ENCODE data around the gene PFKFB3.

DNA sequence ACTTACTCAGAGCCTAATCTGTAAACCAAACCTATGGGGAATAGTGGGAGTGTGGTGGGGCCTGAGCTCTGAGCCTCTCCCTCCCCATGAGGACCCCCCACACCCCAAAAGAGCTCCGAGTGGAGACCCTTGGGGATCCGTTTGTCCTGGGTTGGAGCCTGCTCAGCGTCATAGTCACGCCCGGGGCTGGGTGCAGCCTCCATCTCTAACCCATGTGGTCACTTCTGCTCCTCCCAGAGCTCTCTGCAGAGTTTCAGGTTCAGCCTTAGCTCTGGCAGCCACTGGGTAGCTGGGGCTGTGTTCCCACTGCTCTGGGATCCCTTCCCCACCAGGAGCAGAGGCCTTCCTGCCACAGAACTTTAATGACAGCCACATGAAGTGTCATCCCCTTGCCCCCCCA lies 25.9 kb downstream of the PFKFB3 start:
- TF ChIP-seq POLR2AphosphoS5 (IDR thresholded peaks at IDR 0.05) (no peak), POLR2A (IDR thresholded peaks at IDR 0.05) (no peak)
- TF ChIP-seq, protein P1, sequence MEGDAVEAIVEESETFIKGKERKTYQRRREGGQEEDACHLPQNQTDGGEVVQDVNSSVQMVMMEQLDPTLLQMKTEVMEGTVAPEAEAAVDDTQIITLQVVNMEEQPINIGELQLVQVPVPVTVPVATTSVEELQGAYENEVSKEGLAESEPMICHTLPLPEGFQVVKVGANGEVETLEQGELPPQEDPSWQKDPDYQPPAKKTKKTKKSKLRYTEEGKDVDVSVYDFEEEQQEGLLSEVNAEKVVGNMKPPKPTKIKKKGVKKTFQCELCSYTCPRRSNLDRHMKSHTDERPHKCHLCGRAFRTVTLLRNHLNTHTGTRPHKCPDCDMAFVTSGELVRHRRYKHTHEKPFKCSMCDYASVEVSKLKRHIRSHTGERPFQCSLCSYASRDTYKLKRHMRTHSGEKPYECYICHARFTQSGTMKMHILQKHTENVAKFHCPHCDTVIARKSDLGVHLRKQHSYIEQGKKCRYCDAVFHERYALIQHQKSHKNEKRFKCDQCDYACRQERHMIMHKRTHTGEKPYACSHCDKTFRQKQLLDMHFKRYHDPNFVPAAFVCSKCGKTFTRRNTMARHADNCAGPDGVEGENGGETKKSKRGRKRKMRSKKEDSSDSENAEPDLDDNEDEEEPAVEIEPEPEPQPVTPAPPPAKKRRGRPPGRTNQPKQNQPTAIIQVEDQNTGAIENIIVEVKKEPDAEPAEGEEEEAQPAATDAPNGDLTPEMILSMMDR (IDR thresholded peaks at IDR 0.05 in 8 of 11, conservative IDR thresholded peaks at IDR 0.05 in 3 of 11) = no peak

All from spleen (tissue), 7 donors.